Mesendoderm (in vitro differentiated cells): ENCODE measurements around the gene TARS2.
A peak's percentile ranks its signal among the peaks of the same experiment; 100 is the strongest.

Experiments used
- DNase-seq: peaks from one replicate; pipeline ENCODE4 v3.0.0; 2013
- H2AK5ac ChIP-seq: 2 replicates; pipeline ENCODE4 v1.6.1; 2013; ENCODE audit warnings: low read length, inconsistent platforms
- H2BK120ac ChIP-seq: 2 replicates; pipeline ENCODE4 v1.6.1; 2013; ENCODE audit warnings: low read depth, mild to moderate bottlenecking, low read length, moderate library complexity, mixed read lengths
- H2BK15ac ChIP-seq: replicated peaks from 2 replicates; pipeline ENCODE4 v1.6.1; 2013; ENCODE audit warnings: low read depth, mild to moderate bottlenecking, moderate library complexity
- H2BK5ac ChIP-seq: 2 replicates; pipeline ENCODE4 v1.6.1; 2013; ENCODE audit warnings: low read length, inconsistent platforms
- H3K18ac ChIP-seq: 2 replicates; pipeline ENCODE4 v1.6.1; 2013; ENCODE audit warnings: mild to moderate bottlenecking, low read length, mixed read lengths
- H3K23ac ChIP-seq: one replicate; pipeline ENCODE4 v1.6.1; 2013; ENCODE audit warnings: low read length
- H3K27ac ChIP-seq: 2 replicates; pipeline ENCODE4 v1.5.1; 2013; ENCODE audit warnings: low read depth, mild to moderate bottlenecking, inconsistent platforms, low read length, moderate library complexity
- H3K27me3 ChIP-seq: 2 replicates; pipeline ENCODE4 v1.6.1; 2013; ENCODE audit warnings: low read length, control low read depth, mild to moderate bottlenecking, inconsistent platforms; ENCODE audit not compliant: insufficient read depth, poor library complexity
- H3K36me3 ChIP-seq: 2 replicates; pipeline ENCODE4 v1.6.1; 2013; ENCODE audit warnings: low read length, inconsistent platforms; ENCODE audit not compliant: control insufficient read depth, insufficient read depth
- H3K4ac ChIP-seq: one replicate; pipeline ENCODE4 v1.6.1; 2013; ENCODE audit warnings: low read depth, mild to moderate bottlenecking, low read length, moderate library complexity
- H3K4me1 ChIP-seq: 2 replicates; pipeline ENCODE4 v1.6.1; 2013; ENCODE audit warnings: low read depth, low read length, inconsistent platforms; ENCODE audit not compliant: control insufficient read depth
- H3K4me2 ChIP-seq: 2 replicates; pipeline ENCODE4 v1.6.1; 2013; ENCODE audit warnings: low read length
- H3K4me3 ChIP-seq: 2 replicates; pipeline ENCODE4 v1.5.1; 2013; ENCODE audit warnings: mild to moderate bottlenecking, low read length
- H3K56ac ChIP-seq: one replicate; pipeline ENCODE4 v1.6.1; 2013; ENCODE audit warnings: low read length
- H3K79me1 ChIP-seq: 2 replicates; pipeline ENCODE4 v1.6.1; 2013; ENCODE audit warnings: low read length, inconsistent platforms
- H3K79me2 ChIP-seq: 2 replicates; pipeline ENCODE4 v1.6.1; 2013; ENCODE audit warnings: mild to moderate bottlenecking, low read length; ENCODE audit not compliant: control insufficient read depth, insufficient read depth
- H3K9ac ChIP-seq: 2 replicates; pipeline ENCODE4 v1.6.1; 2013; ENCODE audit warnings: low read length, inconsistent platforms
- H4K5ac ChIP-seq: one replicate; pipeline ENCODE4 v1.6.1; 2013; ENCODE audit warnings: low read length
- H4K8ac ChIP-seq: one replicate; pipeline ENCODE4 v1.6.1; 2013; ENCODE audit warnings: low read depth, mild to moderate bottlenecking, control low read depth, low read length, moderate library complexity
- WGBS: extraction: QIAGEN DNeasy Blood & Tissue Kit; methylation state at CpG from one replicate; pipeline ENCODE4 v1.1.7; 2013; ENCODE audit warnings: low lambda C conversion rate, missing lambda C conversion rate; ENCODE audit not compliant: insufficient coverage; ENCODE audit errors: extremely low coverage; 5-methylcytosine and 5-hydroxymethylcytosine counted together

The TARS2 gene

DNA sequence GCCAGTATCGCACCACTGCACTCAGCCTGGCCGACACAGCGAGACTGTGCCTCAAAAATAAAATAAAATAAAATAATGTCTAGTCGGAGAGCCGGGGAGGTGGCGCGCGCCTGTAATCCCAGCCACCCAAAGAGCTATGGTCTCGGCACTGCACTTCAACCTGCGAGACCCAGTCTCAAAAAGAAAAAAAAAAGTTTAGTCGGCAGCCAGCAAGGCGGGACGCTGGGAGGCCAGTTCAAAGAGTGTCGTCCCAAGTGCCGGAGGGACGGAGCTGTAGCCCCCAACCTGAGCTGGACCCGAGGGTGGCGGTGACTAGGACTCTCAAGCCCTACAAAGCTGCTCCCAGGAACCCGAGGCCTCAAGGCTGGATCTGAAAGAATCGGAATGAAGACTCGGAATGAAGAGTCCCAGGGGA lies 27.7 kb downstream of the TARS2 start:
- Histone ChIP-seq H3K18ac (peak overlapping the region; percentile 57), H2AK5ac (no peak overlapping the region), H3K27me3 (no peaks in the 10 kb centered on the region), H2BK15ac (no peak overlapping the region), H3K27ac (peak overlapping the region; percentile 34), H3K56ac (peak overlapping the region; percentile 97), H3K4ac (peak overlapping the region; percentile 47), H3K23ac (no peak overlapping the region), H3K36me3 (no peaks in the 10 kb centered on the region), H4K5ac (no peak overlapping the region), H4K8ac (no peak overlapping the region), H3K4me3 (peak overlapping the region; percentile 73), H2BK120ac (no peak overlapping the region), H3K4me1 (no peaks in the 10 kb centered on the region), H2BK5ac (no peak overlapping the region), H3K9ac (peak overlapping the region; percentile 96), H3K79me1 (no peaks in the 10 kb centered on the region), H3K4me2 (peak overlapping the region; percentile 89), H3K79me2 (no peaks in the 10 kb centered on the region)
- no CpG with 5 or more reads among the region's 21 CpGs for WGBS
- no peak for DNase-seq

DNA sequence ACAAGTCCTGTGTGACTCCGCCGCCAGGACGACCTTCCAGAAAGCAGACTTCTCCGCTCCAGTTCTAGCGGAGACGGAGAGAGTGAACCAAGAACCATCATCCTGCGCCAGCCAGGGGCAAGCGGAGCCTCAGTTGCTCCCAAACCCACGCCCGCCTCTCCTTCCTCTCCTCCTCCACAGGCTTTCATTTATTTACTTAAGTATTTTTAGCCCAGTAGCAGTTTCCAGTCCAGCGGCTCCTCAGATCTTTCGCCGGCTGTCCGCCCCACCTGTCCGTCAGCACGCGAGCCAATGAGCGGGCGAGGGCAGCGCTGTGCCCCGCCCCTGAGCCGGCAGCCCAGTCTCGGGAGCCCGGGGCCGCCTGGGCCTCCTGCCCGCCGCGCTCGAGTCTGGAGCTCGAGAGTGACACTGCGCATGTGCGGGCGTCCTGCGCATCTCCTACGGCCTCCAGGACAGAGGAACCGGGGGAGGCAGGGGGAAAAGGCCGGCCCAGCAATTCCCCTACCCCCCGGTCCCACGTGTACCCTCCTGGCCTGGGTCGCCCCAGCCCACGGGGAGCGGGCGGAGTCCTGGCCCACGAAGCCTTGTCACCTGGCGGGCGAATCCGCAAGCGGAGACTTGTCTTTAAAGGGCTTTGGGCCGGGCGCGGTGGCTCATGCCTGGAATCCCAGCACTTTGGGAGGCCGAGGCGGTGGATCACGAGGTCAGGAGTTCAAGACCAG lies 28.3 kb downstream of the TARS2 start, which contains the start of gene FALEC:
TSS of gene FALEC (plus strand) at position 425 of the 722 bp plus-strand sequence.
- Histone ChIP-seq H3K9ac (peak within 1 kb of the TSS; percentile 96), H2BK15ac (no peak within 1 kb of the TSS), H3K23ac (no peak within 1 kb of the TSS), H4K8ac (no peak within 1 kb of the TSS), H3K36me3 (no peaks in the 10 kb centered on the region), H2BK120ac (no peak within 1 kb of the TSS), H3K79me2 (no peaks in the 10 kb centered on the region), H3K56ac (peak within 1 kb of the TSS; percentile 97), H3K4me3 (peak within 1 kb of the TSS; percentile 73), H3K4me1 (no peaks in the 10 kb centered on the region), H3K18ac (peak within 1 kb of the TSS; percentile 63), H2AK5ac (no peak within 1 kb of the TSS), H3K79me1 (no peaks in the 10 kb centered on the region), H3K27ac (peak within 1 kb of the TSS; percentile 34), H4K5ac (no peak within 1 kb of the TSS), H2BK5ac (no peak within 1 kb of the TSS), H3K27me3 (no peaks in the 10 kb centered on the region), H3K4me2 (peak within 1 kb of the TSS; percentile 89), H3K4ac (peak within 1 kb of the TSS; percentile 47)
- peak; percentile 98 for DNase-seq
- WGBS: no CpG with 5 or more reads among the region's 54 CpGs

DNA sequence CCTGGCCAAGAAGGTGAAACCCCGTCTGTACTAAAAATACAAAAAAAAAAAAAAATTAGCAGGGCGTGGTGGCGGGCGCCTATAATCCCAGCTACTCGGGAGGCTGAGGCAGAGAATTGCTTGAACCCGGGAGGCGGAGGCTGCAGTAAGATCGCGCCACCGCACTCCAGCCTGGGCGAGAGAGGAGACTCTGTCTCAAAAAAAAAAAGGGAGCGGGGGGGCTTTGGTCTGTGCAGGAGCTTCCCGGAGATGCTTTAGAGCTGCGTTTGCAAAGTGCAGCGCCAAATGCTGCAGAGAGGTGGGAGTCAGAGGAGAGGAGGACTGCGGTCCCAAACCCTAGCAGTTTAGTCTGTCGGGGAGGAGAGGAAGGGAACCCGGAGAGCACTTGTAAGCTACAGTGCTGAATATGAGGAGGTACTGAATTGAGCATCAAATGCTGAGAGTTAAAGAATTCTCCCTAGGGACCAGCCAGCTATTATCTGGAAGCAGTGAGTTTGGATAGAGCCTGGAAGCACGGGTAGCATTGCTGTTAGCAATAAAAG lies 28.9 kb downstream of the TARS2 start:
- H4K8ac ChIP-seq: no peak overlapping the region
- H3K23ac ChIP-seq: no peak overlapping the region
- H2AK5ac ChIP-seq: no peak overlapping the region
- no peaks in the 10 kb centered on the region for H3K79me1 ChIP-seq
- H2BK5ac ChIP-seq: no peak overlapping the region
- DNase-seq: peak; percentile 50
- no peaks in the 10 kb centered on the region for H3K36me3 ChIP-seq
- H3K56ac ChIP-seq: peak overlapping the region; percentile 59
- no CpG with 5 or more reads among the region's 19 CpGs for WGBS
- H2BK15ac ChIP-seq: no peak overlapping the region
- H3K79me2 ChIP-seq: no peaks in the 10 kb centered on the region
- H3K4me2 ChIP-seq: peak overlapping the region; percentile 25
- H2BK120ac ChIP-seq: no peak overlapping the region
- H3K4ac ChIP-seq: no peak overlapping the region
- no peak overlapping the region for H3K18ac ChIP-seq
- no peaks in the 10 kb centered on the region for H3K4me1 ChIP-seq
- no peak overlapping the region for H3K27ac ChIP-seq
- no peak overlapping the region for H3K4me3 ChIP-seq
- H3K9ac ChIP-seq: peak overlapping the region; percentile 62
- no peaks in the 10 kb centered on the region for H3K27me3 ChIP-seq
- no peak overlapping the region for H4K5ac ChIP-seq

DNA sequence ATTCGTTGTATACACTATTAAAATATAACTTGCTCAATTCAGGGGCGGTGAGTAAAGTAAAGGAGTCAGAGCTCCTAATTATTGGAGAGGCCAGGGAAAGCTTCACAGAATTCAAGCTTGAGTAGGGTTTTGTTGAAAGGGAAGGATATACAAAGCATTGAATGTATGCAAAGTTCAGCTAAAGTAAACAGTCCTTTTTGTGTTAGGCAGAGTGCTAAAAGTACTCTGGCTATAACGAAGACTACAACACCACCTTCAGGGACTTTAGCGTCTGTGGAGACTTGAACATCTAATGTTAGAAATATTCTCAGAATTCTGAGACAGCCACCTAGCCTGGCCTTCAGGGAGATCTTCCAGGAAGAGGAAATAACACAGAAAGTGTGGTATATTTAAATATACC lies 29.4 kb downstream of the TARS2 start:
- no peak overlapping the region for H2BK120ac ChIP-seq
- DNase-seq: no peak
- H3K79me1 ChIP-seq: no peaks in the 10 kb centered on the region
- H2BK15ac ChIP-seq: no peak overlapping the region
- WGBS: no CpG with 5 or more reads among the region's 4 CpGs
- no peak overlapping the region for H3K27ac ChIP-seq
- no peak overlapping the region for H2AK5ac ChIP-seq
- no peak overlapping the region for H3K4me2 ChIP-seq
- H3K9ac ChIP-seq: peak overlapping the region; percentile 62
- no peak overlapping the region for H4K5ac ChIP-seq
- peak overlapping the region; percentile 59 for H3K56ac ChIP-seq
- no peaks in the 10 kb centered on the region for H3K36me3 ChIP-seq
- H3K27me3 ChIP-seq: no peaks in the 10 kb centered on the region
- no peaks in the 10 kb centered on the region for H3K4me1 ChIP-seq
- no peak overlapping the region for H4K8ac ChIP-seq
- no peaks in the 10 kb centered on the region for H3K79me2 ChIP-seq
- no peak overlapping the region for H3K4ac ChIP-seq
- no peak overlapping the region for H2BK5ac ChIP-seq
- no peak overlapping the region for H3K18ac ChIP-seq
- H3K23ac ChIP-seq: no peak overlapping the region
- H3K4me3 ChIP-seq: no peak overlapping the region

DNA sequence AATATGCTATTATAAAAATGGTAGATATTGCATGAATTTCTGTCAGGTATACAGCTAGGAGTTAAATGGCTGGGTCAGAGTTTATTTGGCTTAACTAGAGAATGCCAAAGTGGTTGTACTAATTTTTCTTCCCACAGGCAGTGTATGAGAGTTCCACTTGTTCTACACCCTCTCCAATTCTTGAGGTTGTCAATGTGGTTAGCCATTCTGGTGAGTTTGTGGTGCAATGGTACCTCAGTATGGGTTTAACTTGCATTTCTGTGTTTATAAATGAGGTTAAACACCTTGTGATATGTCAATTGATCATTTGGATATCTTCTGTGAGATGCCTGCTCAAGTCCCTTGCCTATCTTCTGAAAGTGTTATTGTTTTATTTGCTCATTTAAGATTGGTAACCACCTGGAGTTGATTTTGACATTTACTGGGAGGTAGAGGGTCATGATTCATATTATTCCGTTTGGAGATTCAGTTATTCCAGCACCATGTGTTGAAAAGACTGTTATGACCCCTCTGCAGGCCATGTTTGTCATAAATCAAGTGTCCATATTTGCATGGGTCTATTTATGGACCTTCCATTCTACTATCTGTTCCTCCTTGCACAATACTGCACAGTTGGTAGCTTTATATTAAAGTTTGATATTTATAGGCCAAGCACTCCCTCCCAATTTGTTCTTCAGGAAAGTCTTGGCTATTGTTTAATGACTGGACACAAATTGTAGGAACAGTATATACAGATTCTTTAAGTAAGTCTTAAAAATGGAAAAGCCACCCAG lies 34.2 kb downstream of the TARS2 start:
- H3K79me1 ChIP-seq: no peaks in the 10 kb centered on the region
- no peak overlapping the region for H4K8ac ChIP-seq
- H3K4me1 ChIP-seq: no peaks in the 10 kb centered on the region
- no peak overlapping the region for H2BK5ac ChIP-seq
- H3K56ac ChIP-seq: no peak overlapping the region
- H2BK120ac ChIP-seq: no peak overlapping the region
- H3K27ac ChIP-seq: no peak overlapping the region
- no peaks in the 10 kb centered on the region for H3K79me2 ChIP-seq
- no peak overlapping the region for H3K4me3 ChIP-seq
- H3K4me2 ChIP-seq: no peak overlapping the region
- H2AK5ac ChIP-seq: no peak overlapping the region
- WGBS: no CpG with 5 or more reads among the region's 1 CpG
- no peak overlapping the region for H2BK15ac ChIP-seq
- H3K18ac ChIP-seq: no peak overlapping the region
- H3K9ac ChIP-seq: no peak overlapping the region
- no peak overlapping the region for H3K23ac ChIP-seq
- no peak overlapping the region for H3K4ac ChIP-seq
- H3K36me3 ChIP-seq: no peaks in the 10 kb centered on the region
- DNase-seq: no peak
- H3K27me3 ChIP-seq: no peaks in the 10 kb centered on the region
- H4K5ac ChIP-seq: no peak overlapping the region
